Peyer's patch (tissue), 4 donors: Measurements from ENCODE around the gene GRIP1.

Experiments used
- POLR2A ChIP-seq, 2 donors: fragments of 450-650 bp; IDR thresholded peaks; one replicate each; pipeline ENCODE4 v1.5.1; 2017; ENCODE audit warnings: antibody characterized with exemption in 2 of 2, mild to moderate bottlenecking in 2 of 2, moderate library complexity in 2 of 2
- TF ChIP-seq, protein P1 (sequence below), 6 experiments: fragments of 450-650 bp in 4 of 6; fragments of 200-600 bp in 2 of 6; sonication (generic) in 1 of 6; IDR thresholded peaks; one replicate each; pipeline ENCODE4 v1.5.1; 2017 to 2019; ENCODE audit warnings: antibody characterized with exemption in 6 of 6, mild to moderate bottlenecking in 3 of 6, moderate library complexity in 1 of 6

DNA sequence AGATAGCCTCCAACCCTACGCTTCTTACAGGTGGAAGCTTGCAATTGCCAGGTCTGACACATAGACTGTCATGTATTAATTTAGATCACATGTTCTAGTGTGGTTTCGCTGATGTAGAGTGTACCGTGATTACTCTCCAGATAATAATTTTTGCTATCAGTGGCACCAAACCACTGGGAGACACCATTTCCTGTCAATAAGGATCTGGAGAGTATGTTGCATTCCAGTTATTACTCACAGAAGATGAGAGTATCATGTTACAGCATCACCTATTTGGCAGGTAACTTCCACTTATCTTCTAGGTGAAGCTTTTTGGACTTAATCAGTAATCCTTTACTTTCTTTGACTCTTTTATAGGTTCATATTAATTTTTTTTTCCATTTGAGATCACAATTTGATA is 229.3 kb downstream of the GRIP1 start:
- no peak for TF ChIP-seq POLR2A (IDR thresholded peaks at IDR 0.05)
- TF ChIP-seq, protein P1, sequence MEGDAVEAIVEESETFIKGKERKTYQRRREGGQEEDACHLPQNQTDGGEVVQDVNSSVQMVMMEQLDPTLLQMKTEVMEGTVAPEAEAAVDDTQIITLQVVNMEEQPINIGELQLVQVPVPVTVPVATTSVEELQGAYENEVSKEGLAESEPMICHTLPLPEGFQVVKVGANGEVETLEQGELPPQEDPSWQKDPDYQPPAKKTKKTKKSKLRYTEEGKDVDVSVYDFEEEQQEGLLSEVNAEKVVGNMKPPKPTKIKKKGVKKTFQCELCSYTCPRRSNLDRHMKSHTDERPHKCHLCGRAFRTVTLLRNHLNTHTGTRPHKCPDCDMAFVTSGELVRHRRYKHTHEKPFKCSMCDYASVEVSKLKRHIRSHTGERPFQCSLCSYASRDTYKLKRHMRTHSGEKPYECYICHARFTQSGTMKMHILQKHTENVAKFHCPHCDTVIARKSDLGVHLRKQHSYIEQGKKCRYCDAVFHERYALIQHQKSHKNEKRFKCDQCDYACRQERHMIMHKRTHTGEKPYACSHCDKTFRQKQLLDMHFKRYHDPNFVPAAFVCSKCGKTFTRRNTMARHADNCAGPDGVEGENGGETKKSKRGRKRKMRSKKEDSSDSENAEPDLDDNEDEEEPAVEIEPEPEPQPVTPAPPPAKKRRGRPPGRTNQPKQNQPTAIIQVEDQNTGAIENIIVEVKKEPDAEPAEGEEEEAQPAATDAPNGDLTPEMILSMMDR (IDR thresholded peaks at IDR 0.05) = no peak
